Lower leg skin (tissue), 4 donors: ENCODE measurements around the gene LIPC. TPM values are rescaled to one million over a fixed set of nuclear protein-coding genes. Genes with fewer than 3 reads are reported as not detected.

Experiments used
- DNase-seq, 2 donors: peaks; one replicate each; pipeline ENCODE4 v3.0.0-alpha.2; 2019; ENCODE audit warnings: low spot score in 2 of 2
- H3K4me3 ChIP-seq: fragments of 200-600 bp; sonication (generic); 2 replicates; pipeline ENCODE4 v1.5.1; 2017; ENCODE audit warnings: mild to moderate bottlenecking, low read depth; ENCODE audit not compliant: poor library complexity, severe bottlenecking
- POLR2A ChIP-seq, 2 donors: fragments of 450-650 bp; IDR thresholded peaks; one replicate each; pipeline ENCODE4 v1.6.1; 2016 to 2017; ENCODE audit warnings: antibody characterized with exemption in 2 of 2, mild to moderate bottlenecking in 1 of 2, moderate library complexity in 1 of 2
- WGBS, 2 donors: methylation state at CpG; one replicate each; pipeline ENCODE4 v1.1.5; 2018; 5-methylcytosine and 5-hydroxymethylcytosine counted together
- intact Hi-C: fragments of 100-400 bp; cut with DNase I; formaldehyde crosslinking; loops from one replicate; pipeline ENCODE4 v1.15.0; 2023; ENCODE audit warnings: low total_unique reads
- total RNA-seq, 4 donors: library from RNA; depleted of rRNA; stranded (reverse); fragments of >200 nt; gene quantifications; one replicate each; pipeline ENCODE4 v1.1.0, GENCODE V29; 2016
- TF ChIP-seq, protein P1 (sequence below), 3 donors: fragments of 450-650 bp; IDR thresholded peaks; one replicate each; pipeline ENCODE4 v1.5.1; 2016; ENCODE audit warnings: antibody characterized with exemption in 3 of 3, mild to moderate bottlenecking in 3 of 3, moderate library complexity in 2 of 3

Gene LIPC
- total RNA-seq, 4 donors from 2014 or later: 0.13 to 0.71 TPM; not detected in 2

DNA sequence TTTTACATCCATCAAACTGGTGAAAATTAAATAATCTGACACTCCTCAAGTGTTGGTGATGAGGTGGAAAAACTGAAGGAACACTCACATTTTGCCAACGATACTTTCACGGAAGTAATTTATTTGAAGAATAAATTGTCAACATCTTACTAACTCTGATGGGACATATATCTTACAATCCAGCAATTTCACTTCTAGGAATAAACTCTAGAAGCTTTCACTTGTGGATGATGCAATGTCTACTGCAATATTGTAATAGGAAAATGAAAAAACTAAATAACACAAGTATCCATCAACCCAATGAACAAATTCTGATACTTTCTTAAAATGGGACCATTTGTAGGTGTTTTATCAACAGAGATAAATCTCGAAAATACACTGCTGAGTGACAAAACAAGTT lies 16.2 kb upstream of the LIPC start:
- 91 to 93% methylated on average over 3 of the region's 3 CpGs for WGBS, 2 donors
- DNase-seq: no peak
- no peak overlapping the region for H3K4me3 ChIP-seq
- TF ChIP-seq POLR2A (IDR thresholded peaks at IDR 0.05): no peak
- TF ChIP-seq, protein P1, sequence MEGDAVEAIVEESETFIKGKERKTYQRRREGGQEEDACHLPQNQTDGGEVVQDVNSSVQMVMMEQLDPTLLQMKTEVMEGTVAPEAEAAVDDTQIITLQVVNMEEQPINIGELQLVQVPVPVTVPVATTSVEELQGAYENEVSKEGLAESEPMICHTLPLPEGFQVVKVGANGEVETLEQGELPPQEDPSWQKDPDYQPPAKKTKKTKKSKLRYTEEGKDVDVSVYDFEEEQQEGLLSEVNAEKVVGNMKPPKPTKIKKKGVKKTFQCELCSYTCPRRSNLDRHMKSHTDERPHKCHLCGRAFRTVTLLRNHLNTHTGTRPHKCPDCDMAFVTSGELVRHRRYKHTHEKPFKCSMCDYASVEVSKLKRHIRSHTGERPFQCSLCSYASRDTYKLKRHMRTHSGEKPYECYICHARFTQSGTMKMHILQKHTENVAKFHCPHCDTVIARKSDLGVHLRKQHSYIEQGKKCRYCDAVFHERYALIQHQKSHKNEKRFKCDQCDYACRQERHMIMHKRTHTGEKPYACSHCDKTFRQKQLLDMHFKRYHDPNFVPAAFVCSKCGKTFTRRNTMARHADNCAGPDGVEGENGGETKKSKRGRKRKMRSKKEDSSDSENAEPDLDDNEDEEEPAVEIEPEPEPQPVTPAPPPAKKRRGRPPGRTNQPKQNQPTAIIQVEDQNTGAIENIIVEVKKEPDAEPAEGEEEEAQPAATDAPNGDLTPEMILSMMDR (IDR thresholded peaks at IDR 0.05): no peak
- intact Hi-C loops: no loop called here

DNA sequence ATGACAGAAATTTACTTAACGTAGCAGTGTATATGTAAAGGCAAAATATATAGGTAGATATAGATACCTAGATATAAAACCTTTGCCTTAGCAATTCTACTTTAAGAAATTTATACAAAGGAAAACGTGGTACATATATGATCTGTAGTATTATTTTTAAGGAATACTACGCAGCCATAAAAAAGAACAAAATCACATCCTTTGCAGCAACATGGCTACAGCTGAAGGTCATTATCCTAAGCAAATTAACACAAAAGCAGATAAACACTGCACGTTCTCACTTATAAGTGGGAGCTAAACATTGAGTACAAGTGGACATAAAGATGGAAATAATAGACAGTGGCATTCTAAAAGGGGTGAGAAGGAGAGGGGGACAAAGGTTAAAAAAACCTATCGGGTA lies 14.8 kb upstream of the LIPC start:
- H3K4me3 ChIP-seq: no peak overlapping the region
- WGBS, 2 donors: 78 to 87% methylated on average over 5 of the region's 5 CpGs
- DNase-seq: no peak
- no peak for TF ChIP-seq POLR2A (IDR thresholded peaks at IDR 0.05)
- TF ChIP-seq, protein P1 (IDR thresholded peaks at IDR 0.05): no peak
- intact Hi-C loops: no loop called here

DNA sequence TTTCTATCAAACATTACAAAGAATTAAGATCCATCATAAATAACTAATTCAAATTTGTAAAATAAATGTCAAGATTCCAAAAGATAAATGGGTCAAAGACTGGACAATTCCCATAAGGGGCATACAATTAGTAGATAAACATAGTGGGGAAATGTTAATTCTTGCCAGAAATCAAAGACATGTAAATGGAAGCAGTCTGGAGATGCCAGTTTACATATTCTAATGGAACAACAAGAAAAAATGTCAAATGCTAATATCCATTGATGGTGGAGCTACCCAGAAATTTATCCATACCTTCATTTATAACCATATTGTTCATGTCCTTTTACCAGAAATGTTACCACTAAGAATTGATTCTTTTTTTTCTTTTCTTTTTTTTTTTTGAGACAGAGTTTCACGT lies 13.7 kb upstream of the LIPC start:
- H3K4me3 ChIP-seq: no peak overlapping the region
- intact Hi-C loops: no loop called here
- 90 to 95% methylated on average over 1 of the region's 1 CpG for WGBS, 2 donors
- TF ChIP-seq POLR2A (IDR thresholded peaks at IDR 0.05): no peak
- TF ChIP-seq, protein P1 (IDR thresholded peaks at IDR 0.05): no peak
- DNase-seq: no peak

DNA sequence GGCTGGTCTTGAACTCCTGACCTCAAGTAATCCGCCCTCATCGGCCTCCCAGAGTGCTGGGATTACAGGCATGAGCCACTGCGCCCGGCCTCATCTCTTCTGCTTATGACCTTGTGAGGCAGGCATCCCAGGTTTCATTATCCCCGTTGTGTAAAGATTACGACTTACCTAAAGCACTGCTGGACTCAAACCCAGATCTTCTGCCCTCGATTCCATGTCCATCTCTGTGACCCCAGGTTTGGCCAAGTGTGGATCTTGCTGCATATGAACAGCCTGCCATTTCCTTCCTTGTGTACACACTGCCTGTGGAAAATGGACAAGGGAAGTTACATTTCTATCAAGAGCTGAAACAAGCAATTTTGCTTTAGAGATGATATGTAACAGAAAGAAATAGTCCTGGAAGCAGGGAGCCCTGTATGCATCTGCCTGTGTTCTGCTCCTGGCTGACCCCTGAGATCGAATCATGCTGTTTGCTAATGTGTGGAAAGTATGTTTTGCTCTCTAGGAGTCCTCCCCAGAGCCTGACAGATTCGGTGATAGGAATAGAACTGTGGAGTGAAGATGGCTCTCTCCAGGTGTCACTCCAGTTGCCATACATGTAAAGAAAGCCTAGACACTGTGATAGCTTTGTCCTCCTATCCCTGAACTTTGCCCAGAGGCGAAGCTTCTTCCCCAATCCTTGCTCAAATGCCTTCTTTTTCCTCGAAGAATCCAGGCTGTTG lies 11.8 kb upstream of the LIPC start:
- WGBS, 2 donors: 91 to 93% methylated on average over 11 of the region's 11 CpGs
- TF ChIP-seq POLR2A (IDR thresholded peaks at IDR 0.05): no peak
- TF ChIP-seq, protein P1 (IDR thresholded peaks at IDR 0.05): no peak
- DNase-seq: no peak
- intact Hi-C loops: no loop called here
- no peak overlapping the region for H3K4me3 ChIP-seq

DNA sequence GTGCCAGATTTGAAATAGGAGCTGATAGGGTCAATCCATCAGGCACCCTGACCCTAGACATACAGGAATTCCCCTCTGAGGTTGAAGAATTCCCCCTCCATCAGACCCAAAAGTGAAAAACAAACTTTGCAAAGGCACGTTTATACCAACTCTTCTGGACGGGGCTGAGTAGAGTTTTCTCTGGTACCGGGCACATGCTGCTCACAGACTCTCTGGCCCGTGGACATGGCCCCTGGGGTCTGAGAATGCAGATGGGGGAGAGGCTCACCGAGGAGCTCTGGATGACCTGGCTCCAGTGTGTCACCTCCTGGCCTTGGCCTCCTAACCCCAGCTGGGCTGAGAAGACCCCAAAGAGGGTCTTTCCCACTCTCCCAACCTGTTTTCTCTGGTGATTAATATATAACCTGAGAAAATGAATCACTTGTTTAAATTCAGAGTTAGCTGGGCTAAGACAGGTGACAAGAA lies 11.2 kb upstream of the LIPC start:
- H3K4me3 ChIP-seq: no peak overlapping the region
- WGBS, 2 donors: 63 to 72% methylated on average over 5 of the region's 5 CpGs
- intact Hi-C loops: no loop called here
- no peak for DNase-seq
- TF ChIP-seq, protein P1 (IDR thresholded peaks at IDR 0.05): no peak
- no peak for TF ChIP-seq POLR2A (IDR thresholded peaks at IDR 0.05)

DNA sequence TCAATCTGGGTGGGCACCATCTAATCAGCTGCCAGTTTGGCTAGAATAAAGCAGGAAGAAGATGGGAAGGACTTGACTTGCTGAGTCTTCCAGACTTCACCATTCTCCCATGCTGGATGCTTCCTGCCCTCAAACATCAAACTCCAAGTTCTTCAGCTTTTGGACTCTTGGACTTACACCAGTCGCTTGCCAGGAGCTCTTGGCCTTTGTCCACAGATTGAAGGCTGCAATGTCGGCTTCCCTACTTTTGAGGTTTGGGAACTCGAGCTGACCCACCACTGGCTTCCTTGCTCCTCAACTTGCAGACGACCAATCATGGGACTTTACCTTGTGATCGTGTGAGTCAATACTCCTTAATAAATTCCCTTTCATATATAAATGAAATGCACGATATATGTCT lies 8.6 kb upstream of the LIPC start:
- no peak overlapping the region for H3K4me3 ChIP-seq
- WGBS, 2 donors: 60 to 80% methylated on average over 6 of the region's 6 CpGs
- intact Hi-C loops: no loop called here
- DNase-seq: no peak
- TF ChIP-seq, protein P1 (IDR thresholded peaks at IDR 0.05): no peak
- TF ChIP-seq POLR2A (IDR thresholded peaks at IDR 0.05): no peak
